CD14-positive monocyte (primary cell): ENCODE data around the gene VASN. TPM values are rescaled to one million over a fixed set of nuclear protein-coding genes. Genes with fewer than 3 reads are reported as not detected.
A peak's percentile ranks its signal among the peaks of the same experiment; 100 is the strongest.
"Not testable (repeated sequence)": the region's sequence is repeated elsewhere in the genome, so short reads cannot be mapped to it uniquely, and the experiment has no call there.

Source experiments
- DNase-seq, 3 donors: peaks; one replicate each; pipeline ENCODE4 v3.0.0-alpha.2; 2011 to 2022
- H2AFZ ChIP-seq: 2 replicates; pipeline ENCODE4 v1.6.0; 2012; ENCODE audit warnings: mild to moderate bottlenecking, low read depth, low read length, inconsistent platforms; ENCODE audit not compliant: insufficient read depth, poor library complexity, severe bottlenecking
- H3K27ac ChIP-seq, 2 donors: 1 replicate in 1 of 2; 2 replicates in 1 of 2; pipeline ENCODE4 v1.5.1; 2012 to 2013; ENCODE audit warnings: low read length in 2 of 2, control low read depth in 1 of 2, inconsistent platforms in 1 of 2, low read depth in 1 of 2, mild to moderate bottlenecking in 1 of 2
- H3K27me3 ChIP-seq, 2 donors: one replicate each; pipeline versions ENCODE4 v1.6.0 to v1.6.1; 2011 to 2013; ENCODE audit warnings: low read length in 2 of 2; ENCODE audit not compliant: control insufficient read depth in 2 of 2, insufficient read depth in 2 of 2
- H3K36me3 ChIP-seq, 2 donors: replicated peaks in 1 of 2; 1 replicate in 1 of 2; 2 replicates in 1 of 2; pipeline versions ENCODE4 v1.5.1 to v1.6.1; 2012 to 2013; ENCODE audit warnings: low read length in 2 of 2, control low read depth in 1 of 2, inconsistent platforms in 1 of 2, mild to moderate bottlenecking in 1 of 2; ENCODE audit not compliant: insufficient read depth in 2 of 2, control insufficient read depth in 1 of 2
- H3K4me1 ChIP-seq, 2 donors: 1 replicate in 1 of 2; 2 replicates in 1 of 2; pipeline versions ENCODE4 v1.5.1 to v1.6.1; 2012 to 2013; ENCODE audit warnings: low read length in 2 of 2, control low read depth in 1 of 2, inconsistent platforms in 1 of 2, mild to moderate bottlenecking in 1 of 2, moderate library complexity in 1 of 2; ENCODE audit not compliant: insufficient read depth in 2 of 2, control insufficient read depth in 1 of 2
- H3K4me2 ChIP-seq: replicated peaks from 2 replicates; pipeline ENCODE3; 2012; ENCODE audit warnings: low read length, moderate library complexity, mild to moderate bottlenecking; ENCODE audit not compliant: poor library complexity, severe bottlenecking; ENCODE audit errors: extremely low read depth
- H3K4me3 ChIP-seq, 3 experiments: fragments of 200-600 bp in 1 of 3; sonication (generic) in 1 of 3; replicated peaks in 1 of 3; 1 replicate in 2 of 3; 2 replicates in 1 of 3; pipeline ENCODE4 v1.5.1; 2011 to 2013; ENCODE audit warnings: low read length in 3 of 3, mild to moderate bottlenecking in 3 of 3, control low read depth in 2 of 3, low read depth in 2 of 3, inconsistent platforms in 1 of 3, moderate library complexity in 1 of 3
- H3K79me2 ChIP-seq: 2 replicates; pipeline ENCODE4 v1.6.0; 2012; ENCODE audit warnings: mild to moderate bottlenecking, control low read depth, inconsistent platforms, low read length, moderate library complexity; ENCODE audit not compliant: insufficient read depth
- H3K9ac ChIP-seq: 2 replicates; pipeline ENCODE4 v1.6.0; 2017; ENCODE audit warnings: low read length, mild to moderate bottlenecking; ENCODE audit not compliant: insufficient read depth, poor library complexity, severe bottlenecking
- H3K9me3 ChIP-seq, 2 donors: replicated peaks in 1 of 2; 1 replicate in 1 of 2; 2 replicates in 1 of 2; pipeline versions ENCODE4 v1.5.1 to v1.6.1; 2012 to 2013; ENCODE audit warnings: low read length in 2 of 2, control low read depth in 1 of 2; ENCODE audit not compliant: control insufficient read depth in 1 of 2, insufficient read depth in 1 of 2
- H4K20me1 ChIP-seq: 2 replicates; pipeline ENCODE4 v1.6.0; 2012; ENCODE audit warnings: mild to moderate bottlenecking, low read length, control low read depth, moderate library complexity; ENCODE audit not compliant: insufficient read depth
- H3K27ac Mint-ChIP-seq, 7 donors: one replicate each; pipeline ENCODE4 v1.8.0; 2020; ENCODE audit warnings: mild to moderate bottlenecking in 7 of 7, mixed read lengths in 7 of 7, moderate library complexity in 6 of 7, inconsistent platforms in 2 of 7
- H3K27me3 Mint-ChIP-seq, 3 donors: one replicate each; pipeline ENCODE4 v1.8.0; 2021 to 2022; ENCODE audit warnings: low read depth in 3 of 3, mild to moderate bottlenecking in 3 of 3, mixed read lengths in 3 of 3, moderate library complexity in 3 of 3, inconsistent platforms in 1 of 3
- H3K36me3 Mint-ChIP-seq, 2 donors: one replicate each; pipeline ENCODE4 v1.8.0; 2020; ENCODE audit warnings: mixed read lengths in 2 of 2, inconsistent platforms in 1 of 2, mild to moderate bottlenecking in 1 of 2
- H3K4me1 Mint-ChIP-seq: one replicate; pipeline ENCODE4 v1.8.0; 2020; ENCODE audit warnings: mild to moderate bottlenecking, mixed read lengths
- H3K4me3 Mint-ChIP-seq, 2 donors: one replicate each; pipeline ENCODE4 v1.8.0; 2020; ENCODE audit warnings: mild to moderate bottlenecking in 2 of 2, mixed read lengths in 2 of 2, moderate library complexity in 1 of 2
- H3K9me3 Mint-ChIP-seq, 7 donors: one replicate each; pipeline ENCODE4 v1.8.0; 2020 to 2022; ENCODE audit warnings: mixed read lengths in 7 of 7, mild to moderate bottlenecking in 6 of 7, moderate library complexity in 6 of 7, inconsistent platforms in 2 of 7
- WGBS: methylation state at CpG from one replicate; pipeline ENCODE4 v1.1.5; 2013; ENCODE audit warnings: missing lambda C conversion rate; ENCODE audit not compliant: insufficient coverage; 5-methylcytosine and 5-hydroxymethylcytosine counted together
- intact Hi-C, 2 donors: fragments of 100-400 bp; cut with micrococcal nuclease; formaldehyde crosslinking; loops; one replicate each; pipeline versions ENCODE4 v1.15.0 to v1.15.1; 2023
- polyA plus RNA-seq, 3 donors: library from polyadenylated mRNA; depleted of rRNA in 1 of 3; unstranded in 2 of 3; stranded (reverse) in 1 of 3; fragments of 300-500 nt in 2 of 3; fragments of >200 nt in 1 of 3; fragmentation: Illumina TruSeq in 2 of 3; gene quantifications; 1 replicate in 2 of 3; 2 replicates in 1 of 3; pipeline ENCODE4 v1.2.3, GENCODE V29; 2012 to 2021
- TF ChIP-seq, protein P1 (sequence below): fragments of 200-600 bp; IDR thresholded peaks from one replicate; pipeline ENCODE4 v1.8.0; 2022; ENCODE audit warnings: antibody characterized with exemption, mild to moderate bottlenecking

VASN gene
- polyA plus RNA-seq, 3 donors: 0.03 TPM; not detected in 2

DNA sequence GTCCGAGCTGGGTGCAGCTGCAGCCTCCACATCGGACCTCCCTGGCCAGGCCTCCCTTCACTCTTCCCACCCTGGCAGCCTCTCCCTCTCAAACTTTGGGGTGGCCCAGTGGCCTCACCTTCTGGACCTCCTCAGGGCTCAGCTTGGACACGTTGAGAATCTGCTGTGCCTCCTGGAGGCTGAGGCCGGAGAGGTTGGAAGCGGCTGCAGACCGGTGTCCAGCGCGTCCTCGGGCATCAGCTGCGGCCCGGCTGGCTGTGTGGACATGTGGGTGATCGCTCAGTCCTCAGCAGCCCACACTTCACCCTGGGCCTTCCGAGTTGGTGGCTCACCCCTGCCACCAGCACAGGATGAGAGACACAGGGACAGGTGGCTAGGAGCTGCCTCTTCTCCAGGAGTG is 30.4 kb upstream of the VASN start:
- intact Hi-C loops: no loop called here
- no peak overlapping the region for H3K4me3 ChIP-seq
- peaks cover 32% of the 10 kb centered on the region for H3K79me2 ChIP-seq
- TF ChIP-seq, protein P1, sequence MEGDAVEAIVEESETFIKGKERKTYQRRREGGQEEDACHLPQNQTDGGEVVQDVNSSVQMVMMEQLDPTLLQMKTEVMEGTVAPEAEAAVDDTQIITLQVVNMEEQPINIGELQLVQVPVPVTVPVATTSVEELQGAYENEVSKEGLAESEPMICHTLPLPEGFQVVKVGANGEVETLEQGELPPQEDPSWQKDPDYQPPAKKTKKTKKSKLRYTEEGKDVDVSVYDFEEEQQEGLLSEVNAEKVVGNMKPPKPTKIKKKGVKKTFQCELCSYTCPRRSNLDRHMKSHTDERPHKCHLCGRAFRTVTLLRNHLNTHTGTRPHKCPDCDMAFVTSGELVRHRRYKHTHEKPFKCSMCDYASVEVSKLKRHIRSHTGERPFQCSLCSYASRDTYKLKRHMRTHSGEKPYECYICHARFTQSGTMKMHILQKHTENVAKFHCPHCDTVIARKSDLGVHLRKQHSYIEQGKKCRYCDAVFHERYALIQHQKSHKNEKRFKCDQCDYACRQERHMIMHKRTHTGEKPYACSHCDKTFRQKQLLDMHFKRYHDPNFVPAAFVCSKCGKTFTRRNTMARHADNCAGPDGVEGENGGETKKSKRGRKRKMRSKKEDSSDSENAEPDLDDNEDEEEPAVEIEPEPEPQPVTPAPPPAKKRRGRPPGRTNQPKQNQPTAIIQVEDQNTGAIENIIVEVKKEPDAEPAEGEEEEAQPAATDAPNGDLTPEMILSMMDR: no peak
- H2AFZ ChIP-seq: no peak overlapping the region
- Mint-ChIP-seq H3K27ac (peak overlapping the region in 1 of 7 donors; percentile 50), H3K36me3 (peaks cover 28 to 42% of the 10 kb centered on the region in 2 donors), H3K27me3 (peaks cover 0 to 2% (median 2%) of the 10 kb centered on the region in 3 donors), H3K9me3 (peaks cover 0 to 2% (median 0%) of the 10 kb centered on the region in 7 donors), H3K4me1 (peaks cover 16% of the 10 kb centered on the region), H3K4me3 (no peak overlapping the region)
- WGBS: 98% methylated on average over 13 of the region's 13 CpGs
- no peak overlapping the region for H3K27ac ChIP-seq
- no peak overlapping the region for H3K9ac ChIP-seq
- no peaks in the 10 kb centered on the region for H3K27me3 ChIP-seq
- H3K9me3 ChIP-seq: no peaks in the 10 kb centered on the region
- H3K4me1 ChIP-seq: peaks cover 16 to 20% of the 10 kb centered on the region in 2 donors
- H3K36me3 ChIP-seq: peaks cover 46 to 48% of the 10 kb centered on the region in 2 donors
- H4K20me1 ChIP-seq: peaks cover 47% of the 10 kb centered on the region
- no peak for DNase-seq
- H3K4me2 ChIP-seq: no peak overlapping the region

DNA sequence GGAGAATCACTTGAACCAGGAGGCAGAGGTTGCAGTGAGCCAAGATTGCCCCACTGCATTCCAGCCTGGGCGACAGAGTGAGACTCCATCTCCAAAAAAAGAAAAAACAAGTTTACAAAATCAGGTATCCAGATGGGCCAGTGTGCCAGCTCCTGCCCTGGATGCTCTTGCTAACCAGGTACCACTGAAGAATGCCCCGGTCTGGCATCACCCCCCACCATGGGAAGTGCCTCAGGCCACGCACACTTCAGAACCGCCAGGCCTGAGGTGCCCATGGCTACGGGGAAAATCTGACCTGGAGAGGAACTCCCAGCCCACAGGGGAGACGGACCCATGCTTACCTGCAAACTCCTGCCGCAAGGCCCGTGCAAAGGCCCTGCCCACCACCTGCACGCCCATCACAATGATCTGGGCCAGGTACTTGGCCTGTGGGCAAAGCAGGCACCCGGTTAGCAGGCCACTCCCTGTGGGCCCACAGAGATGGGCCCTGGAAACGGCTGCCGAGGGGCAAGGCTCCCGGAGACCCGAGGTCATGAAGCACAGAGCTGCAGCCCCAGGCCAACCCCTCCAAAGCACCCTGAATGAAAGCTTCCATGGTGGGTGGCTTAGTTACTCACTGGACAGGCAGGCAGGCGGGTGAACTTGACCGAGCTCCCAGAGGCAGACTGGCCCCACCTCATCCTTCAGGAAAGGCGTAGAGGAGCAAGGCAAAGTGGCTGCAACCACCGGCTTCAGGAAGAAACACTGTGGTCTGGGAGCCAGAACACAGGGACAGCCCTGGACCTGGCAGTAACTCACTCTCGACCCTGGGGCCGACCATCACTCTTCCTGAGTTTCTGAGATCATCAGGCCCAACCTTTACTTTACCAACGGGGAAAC is 28.5 kb upstream of the VASN start:
- Mint-ChIP-seq H3K27ac (peak overlapping the region in 1 of 7 donors; percentile 9), H3K4me1 (peaks cover 34% of the 10 kb centered on the region), H3K36me3 (peaks cover 29 to 43% of the 10 kb centered on the region in 2 donors), H3K27me3 (peaks cover 0 to 2% (median 2%) of the 10 kb centered on the region in 3 donors), H3K9me3 (peaks cover 0 to 5% (median 0%) of the 10 kb centered on the region in 7 donors), H3K4me3 (no peak overlapping the region)
- Histone ChIP-seq H3K27me3 (no peaks in the 10 kb centered on the region), H3K4me1 (peaks cover 34 to 39% of the 10 kb centered on the region in 2 donors), H2AFZ (no peak overlapping the region), H3K9ac (no peak overlapping the region), H3K4me2 (no peak overlapping the region), H3K36me3 (peaks cover 44 to 48% of the 10 kb centered on the region in 2 donors), H3K27ac (no peak overlapping the region), H3K79me2 (peaks cover 41% of the 10 kb centered on the region), H4K20me1 (peaks cover 62% of the 10 kb centered on the region), H3K9me3 (no peaks in the 10 kb centered on the region), H3K4me3 (no peak overlapping the region)
- no peak for DNase-seq
- TF ChIP-seq, protein P1: no peak
- intact Hi-C loops: no loop called here
- 97% methylated on average over 20 of the region's 21 CpGs for WGBS

DNA sequence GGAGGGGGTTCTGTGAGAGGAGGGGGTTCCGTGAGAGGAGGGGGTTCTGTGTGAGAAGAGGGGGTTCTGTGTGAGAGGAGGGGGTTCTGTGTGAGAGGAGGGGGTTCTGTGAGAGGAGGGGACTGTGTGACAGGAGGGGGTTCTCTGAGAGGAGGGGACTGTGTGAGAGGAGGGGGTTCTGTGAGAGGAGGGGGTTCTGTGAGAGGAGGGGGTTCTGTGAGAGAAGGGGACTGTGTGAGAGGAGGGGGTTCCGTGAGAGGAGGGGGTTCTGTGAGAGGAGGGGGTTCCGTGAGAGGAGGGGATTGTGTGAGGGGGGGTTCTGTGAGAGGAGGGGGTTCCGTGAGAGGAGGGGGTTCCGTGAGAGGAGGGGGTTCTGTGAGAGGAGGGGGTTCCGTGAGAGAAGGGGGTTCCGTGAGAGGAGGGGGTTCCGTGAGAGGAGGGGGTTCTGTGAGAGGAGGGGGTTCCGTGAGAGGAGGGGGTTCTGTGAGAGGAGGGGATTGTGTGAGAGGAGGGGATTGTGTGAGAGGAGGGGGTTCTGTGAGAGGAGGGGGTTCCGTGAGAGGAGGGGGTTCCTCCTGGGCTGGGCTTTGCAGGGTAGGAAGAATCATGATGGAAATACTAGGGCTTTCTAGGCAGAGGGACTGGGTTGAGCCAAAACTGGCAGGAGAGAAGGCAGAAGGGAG is 27.2 kb upstream of the VASN start:
- peak overlapping the region; percentile 55 to 77 for H3K27ac ChIP-seq
- peak overlapping the region in 1 of 2 donors; percentile 27 for H3K4me3 Mint-ChIP-seq

More for the DNA sequence above, 27.2 kb upstream of the VASN start:
- Mint-ChIP-seq H3K4me1 (peaks cover 42% of the 10 kb centered on the region), H3K36me3 (peaks cover 27 to 42% of the 10 kb centered on the region in 2 donors), H3K27ac (peak overlapping the region in 5 of 7 donors; percentile 12 to 95 (median 86))
- H3K27me3 ChIP-seq, H3K27me3 Mint-ChIP-seq, H3K9me3 Mint-ChIP-seq, H3K4me3 ChIP-seq, H3K9me3 ChIP-seq, DNase-seq, H2AFZ ChIP-seq, H3K4me2 ChIP-seq, intact Hi-C loops: not testable (repeated sequence)
- H4K20me1 ChIP-seq: peaks cover 66% of the 10 kb centered on the region
- WGBS: 64% methylated on average over 4 of the region's 10 CpGs
- peak overlapping the region; percentile 15 for H3K9ac ChIP-seq
- H3K36me3 ChIP-seq: peaks cover 36% of the 10 kb centered on the region in 2 donors
- H3K4me1 ChIP-seq: peaks cover 41 to 48% of the 10 kb centered on the region in 2 donors
- peaks cover 54% of the 10 kb centered on the region for H3K79me2 ChIP-seq
